Liver (tissue), 3 donors: ENCODE data around the gene COL1A2.

Source experiments
- ATF3 ChIP-seq: IDR thresholded peaks from 2 replicates; pipeline ENCODE4 v1.6.1; 2016; ENCODE audit warnings: antibody characterized with exemption
- CTCF ChIP-seq: fragments of 150-350 bp; IDR thresholded peaks from 2 replicates; pipeline ENCODE4 v1.5.1; 2017; ENCODE audit warnings: improper control_type of control experiment, low read depth, low read length; ENCODE audit not compliant: missing input control
- GABPA ChIP-seq, 2 donors: IDR thresholded peaks in 1 of 2; conservative IDR thresholded peaks in 1 of 2; 2 replicates each; pipeline ENCODE4 v1.6.1; 2016; ENCODE audit warnings: antibody characterized with exemption in 2 of 2, mild to moderate bottlenecking in 1 of 2, moderate library complexity in 1 of 2
- HNF4G ChIP-seq: IDR thresholded peaks from 2 replicates; pipeline ENCODE4 v1.6.1; 2016; ENCODE audit warnings: antibody characterized with exemption
- JUND ChIP-seq, 2 donors: IDR thresholded peaks; 2 replicates each; pipeline ENCODE4 v1.6.1; 2016; ENCODE audit warnings: antibody characterized with exemption in 2 of 2
- RAD21 ChIP-seq, 2 donors: IDR thresholded peaks; 2 replicates each; pipeline ENCODE4 v1.6.1; 2016; ENCODE audit warnings: antibody characterized with exemption in 2 of 2, mild to moderate bottlenecking in 2 of 2
- donor health status: healthy.
- donor health status: healthy.

GRCh38 chr7:94395141-94396036, 694 bp downstream of the COL1A2 start:
- TF ChIP-seq CTCF, result peak; percentile 69
- no peak for TF ChIP-seq GABPA (IDR thresholded peaks at IDR 0.05 in 1 of 2, conservative IDR thresholded peaks at IDR 0.05 in 1 of 2)
- no peak for TF ChIP-seq JUND (IDR thresholded peaks at IDR 0.05)
- peak; percentile 80 to 84 for TF ChIP-seq RAD21 (IDR thresholded peaks at IDR 0.05)
- no peak for TF ChIP-seq HNF4G
- TF ChIP-seq ATF3, result no peak
